Upper lobe of left lung (tissue), 6 donors: Measurements from ENCODE around the gene EFNA5. TPM values are rescaled to one million over a fixed set of nuclear protein-coding genes. Genes with fewer than 3 reads are reported as not detected.

ENCODE experiments used
- ATAC-seq, 2 donors: fragments of 200-7000 bp; cut with Tn5 transposase; one replicate each; pipeline ENCODE4 v1.9.1; 2022; ENCODE audit warnings: mild to moderate bottlenecking in 2 of 2, moderate library complexity in 2 of 2; ENCODE audit not compliant: low FRiP score in 2 of 2
- DNase-seq, 2 donors: peaks; one replicate each; pipeline ENCODE4 v3.0.0-alpha.2; 2019 to 2020
- H3K27ac ChIP-seq, 4 donors: fragments of 200-600 bp; sonication (generic); one replicate each; pipeline ENCODE4 v1.5.1; 2016 to 2019
- H3K27me3 ChIP-seq, 4 donors: fragments of 200-600 bp; sonication (generic); one replicate each; pipeline ENCODE4 v1.5.1; 2017 to 2019
- H3K36me3 ChIP-seq, 4 donors: fragments of 200-600 bp; sonication (generic); one replicate each; pipeline ENCODE4 v1.5.1; 2016 to 2019
- H3K4me1 ChIP-seq, 4 donors: fragments of 200-600 bp; sonication (generic); one replicate each; pipeline ENCODE4 v1.5.1; 2018 to 2019
- H3K4me3 ChIP-seq, 4 donors: fragments of 200-600 bp; sonication (generic); one replicate each; pipeline ENCODE4 v1.5.1; 2017 to 2019; ENCODE audit warnings: mild to moderate bottlenecking in 2 of 4, moderate library complexity in 1 of 4
- H3K9me3 ChIP-seq, 4 donors: fragments of 200-600 bp; sonication (generic); one replicate each; pipeline ENCODE4 v1.5.1; 2018 to 2019
- EP300 ChIP-seq, 4 donors: sonication (generic); formaldehyde crosslinking; IDR thresholded peaks; one replicate each; pipeline ENCODE4 v1.5.1; 2017; ENCODE audit warnings: antibody characterized with exemption in 4 of 4, control low read depth in 2 of 4
- POLR2A ChIP-seq, 4 donors: fragments of 450-650 bp; IDR thresholded peaks; one replicate each; pipeline ENCODE4 v1.5.1; 2016 to 2017; ENCODE audit warnings: antibody characterized with exemption in 4 of 4, mild to moderate bottlenecking in 2 of 4
- POLR2AphosphoS5 ChIP-seq, 2 donors: sonication (generic); formaldehyde crosslinking; IDR thresholded peaks; one replicate each; pipeline ENCODE4 v1.5.1; 2017; ENCODE audit warnings: antibody characterized with exemption in 2 of 2
- WGBS, 2 donors: methylation state at CpG; one replicate each; pipeline ENCODE4 v1.1.5; 2017 to 2018; 5-methylcytosine and 5-hydroxymethylcytosine counted together
- total RNA-seq, 6 donors: library from RNA; depleted of rRNA in 4 of 6; stranded (reverse); fragments of >200 nt in 4 of 6; gene quantifications; one replicate each; pipeline versions ENCODE4 v1.1.0 to v1.2.1, GENCODE V29; 2016 to 2021
- TF ChIP-seq, protein P1 (sequence below), 6 experiments: fragments of 450-650 bp in 4 of 6; fragments of 200-600 bp in 2 of 6; sonication (generic) in 2 of 6; IDR thresholded peaks; one replicate each; pipeline ENCODE4 v1.5.1; 2016 to 2019; ENCODE audit warnings: antibody characterized with exemption in 6 of 6
- donor health status: DM: no; HTN: no; CAD: no; lungs with moderate emphysema.
- donor health status: DM: no; HTN: yes; CAD: no; lungs with severe emphysema.

The EFNA5 gene
- total RNA-seq, 6 donors from 2014 or later: 4.1 to 41.9 (median 7.3) TPM

DNA sequence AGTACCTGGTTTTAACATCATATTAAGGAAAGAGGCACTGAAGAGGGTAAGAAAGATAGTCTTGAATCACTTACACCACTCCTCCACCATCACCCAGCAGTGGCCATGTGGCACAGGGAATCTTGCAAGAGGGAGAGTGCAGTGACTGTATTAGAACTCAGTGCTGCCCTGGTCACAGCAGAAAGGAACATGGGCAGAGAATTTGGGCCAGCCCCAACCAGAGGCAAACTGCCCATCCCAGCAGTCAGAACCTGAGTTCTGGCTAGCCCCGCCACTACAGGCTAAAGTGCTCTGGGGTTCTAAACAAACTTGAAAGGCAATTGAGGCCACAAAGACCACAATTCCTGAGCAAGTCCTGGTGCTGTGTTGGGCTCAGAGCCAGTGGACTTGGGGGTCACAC, 16.7 kb upstream of the EFNA5 start:
- DNase-seq: no peak
- no peak for TF ChIP-seq POLR2A (IDR thresholded peaks at IDR 0.05)
- Histone ChIP-seq H3K27me3 (no peaks in the 10 kb centered on the region), H3K27ac (no peak overlapping the region), H3K36me3 (no peaks in the 10 kb centered on the region), H3K4me1 (no peaks in the 10 kb centered on the region), H3K4me3 (no peak overlapping the region), H3K9me3 (peaks cover 0 to 6% (median 2%) of the 10 kb centered on the region in 4 donors)
- WGBS, 2 donors: 94% methylated on average over 1 of the region's 1 CpG; no CpG with 5 or more reads in 1 of the 2 donors
- no peak for ATAC-seq

DNA sequence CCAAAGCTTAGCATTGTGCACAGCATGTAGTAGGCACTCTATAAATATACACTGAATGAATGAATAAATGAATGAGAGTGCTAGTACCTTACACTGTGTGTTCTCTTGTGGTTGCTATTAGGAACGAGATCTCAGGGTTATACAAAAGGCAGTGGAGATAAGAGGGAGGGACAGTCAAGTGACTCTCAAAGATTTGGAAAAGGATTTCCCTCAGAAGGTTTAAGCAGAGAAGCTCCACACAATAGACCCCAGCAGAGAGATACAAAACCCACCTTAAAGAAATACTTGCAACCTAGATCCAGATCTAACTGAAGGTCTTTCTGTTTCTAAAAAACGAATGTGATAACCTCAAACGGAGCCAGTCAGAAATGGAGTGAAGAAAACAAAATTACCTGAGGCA, 11.8 kb upstream of the EFNA5 start:
- TF ChIP-seq, protein P1, sequence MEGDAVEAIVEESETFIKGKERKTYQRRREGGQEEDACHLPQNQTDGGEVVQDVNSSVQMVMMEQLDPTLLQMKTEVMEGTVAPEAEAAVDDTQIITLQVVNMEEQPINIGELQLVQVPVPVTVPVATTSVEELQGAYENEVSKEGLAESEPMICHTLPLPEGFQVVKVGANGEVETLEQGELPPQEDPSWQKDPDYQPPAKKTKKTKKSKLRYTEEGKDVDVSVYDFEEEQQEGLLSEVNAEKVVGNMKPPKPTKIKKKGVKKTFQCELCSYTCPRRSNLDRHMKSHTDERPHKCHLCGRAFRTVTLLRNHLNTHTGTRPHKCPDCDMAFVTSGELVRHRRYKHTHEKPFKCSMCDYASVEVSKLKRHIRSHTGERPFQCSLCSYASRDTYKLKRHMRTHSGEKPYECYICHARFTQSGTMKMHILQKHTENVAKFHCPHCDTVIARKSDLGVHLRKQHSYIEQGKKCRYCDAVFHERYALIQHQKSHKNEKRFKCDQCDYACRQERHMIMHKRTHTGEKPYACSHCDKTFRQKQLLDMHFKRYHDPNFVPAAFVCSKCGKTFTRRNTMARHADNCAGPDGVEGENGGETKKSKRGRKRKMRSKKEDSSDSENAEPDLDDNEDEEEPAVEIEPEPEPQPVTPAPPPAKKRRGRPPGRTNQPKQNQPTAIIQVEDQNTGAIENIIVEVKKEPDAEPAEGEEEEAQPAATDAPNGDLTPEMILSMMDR (IDR thresholded peaks at IDR 0.05): no peak
- no peak for TF ChIP-seq POLR2AphosphoS5 (IDR thresholded peaks at IDR 0.05)
- no peak for ATAC-seq

DNA sequence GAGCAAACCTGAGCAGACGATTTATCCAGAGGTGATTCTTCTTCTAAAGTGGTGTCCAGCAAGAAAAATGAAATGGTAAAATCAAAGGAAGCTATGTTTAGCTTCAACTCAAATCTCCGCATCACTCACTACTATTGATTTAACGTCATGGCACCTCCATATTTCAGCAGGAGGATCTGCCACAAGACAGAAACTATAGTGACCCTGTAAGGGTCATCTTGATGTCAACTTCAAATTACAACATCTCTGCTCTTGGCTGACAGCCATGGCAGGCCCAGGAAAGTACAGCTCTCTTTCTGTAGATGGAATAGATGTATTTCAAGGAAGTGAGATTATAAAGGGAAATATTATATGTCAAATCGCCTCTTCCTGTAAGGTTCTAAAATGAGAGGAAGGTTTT, 10.1 kb upstream of the EFNA5 start:
- no peak for ATAC-seq
- WGBS, 2 donors: 69 to 84% methylated on average over 4 of the region's 4 CpGs
- no peak for TF ChIP-seq EP300 (IDR thresholded peaks at IDR 0.05)
- no peak for TF ChIP-seq POLR2A (IDR thresholded peaks at IDR 0.05)
- TF ChIP-seq, protein P1 (IDR thresholded peaks at IDR 0.05): no peak
- no peak for TF ChIP-seq POLR2AphosphoS5 (IDR thresholded peaks at IDR 0.05)
- Histone ChIP-seq H3K36me3 (no peaks in the 10 kb centered on the region), H3K9me3 (no peaks in the 10 kb centered on the region), H3K27ac (no peak overlapping the region), H3K27me3 (no peaks in the 10 kb centered on the region), H3K4me1 (no peaks in the 10 kb centered on the region), H3K4me3 (no peak overlapping the region)
- DNase-seq: no peak

More for the DNA sequence above, 11.8 kb upstream of the EFNA5 start:
- 57 to 60% methylated on average over 3 of the region's 3 CpGs for WGBS, 2 donors
- Histone ChIP-seq H3K4me1 (no peaks in the 10 kb centered on the region), H3K9me3 (no peaks in the 10 kb centered on the region), H3K27ac (no peak overlapping the region), H3K4me3 (no peak overlapping the region), H3K27me3 (no peaks in the 10 kb centered on the region), H3K36me3 (no peaks in the 10 kb centered on the region)
- no peak for DNase-seq

DNA sequence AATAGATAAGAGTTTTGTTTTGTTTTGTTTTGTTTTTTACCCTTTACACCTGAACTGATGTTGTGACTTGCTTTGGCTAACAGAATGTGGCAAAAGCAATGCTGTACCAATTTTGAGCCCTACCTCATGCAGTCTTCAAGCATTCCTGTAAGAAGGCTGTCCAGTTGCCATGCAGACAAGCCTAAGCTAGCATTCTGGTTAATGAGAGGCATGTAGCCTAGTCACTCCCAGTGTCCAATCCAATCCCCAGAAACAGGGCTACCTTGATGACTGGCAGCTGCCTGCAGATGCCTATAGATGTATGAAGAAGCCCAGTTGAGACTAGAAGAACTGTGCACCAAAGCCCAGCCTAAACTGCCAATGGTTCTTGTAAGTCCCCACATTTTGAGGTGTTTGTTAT, 9.4 kb upstream of the EFNA5 start:
- no peak overlapping the region for H3K27ac ChIP-seq
- H3K9me3 ChIP-seq: no peaks in the 10 kb centered on the region
- TF ChIP-seq EP300 (IDR thresholded peaks at IDR 0.05) (no peak), POLR2AphosphoS5 (IDR thresholded peaks at IDR 0.05) (no peak), POLR2A (IDR thresholded peaks at IDR 0.05) (no peak)
- TF ChIP-seq, protein P1 (IDR thresholded peaks at IDR 0.05): no peak
- H3K27me3 ChIP-seq: no peaks in the 10 kb centered on the region
- ATAC-seq: no peak
- no peak for DNase-seq
- H3K4me3 ChIP-seq: no peak overlapping the region
- no peaks in the 10 kb centered on the region for H3K4me1 ChIP-seq
- no peaks in the 10 kb centered on the region for H3K36me3 ChIP-seq

DNA sequence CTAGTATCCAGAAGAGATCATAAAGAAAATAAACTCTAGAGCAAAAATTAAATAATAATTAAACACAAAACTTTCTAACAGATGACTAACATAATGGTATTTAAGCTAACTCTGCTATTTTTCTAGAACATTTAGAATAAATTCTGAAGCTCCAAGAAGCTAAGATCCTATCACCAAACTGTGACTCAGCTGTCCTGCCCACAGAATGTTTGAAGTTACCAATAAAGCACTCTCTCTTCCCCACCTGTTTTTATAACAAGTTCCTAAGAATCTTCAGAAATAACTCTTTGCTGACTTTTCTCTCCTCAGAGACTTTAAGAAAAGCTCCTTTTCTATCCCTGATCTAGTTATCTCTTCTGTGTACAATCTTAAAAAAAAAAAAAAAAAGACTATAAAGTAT, 6.0 kb upstream of the EFNA5 start:
- H3K4me3 ChIP-seq: no peak overlapping the region
- no peak for ATAC-seq
- peaks cover 0 to 9% (median 4%) of the 10 kb centered on the region in 4 donors for H3K27me3 ChIP-seq
- no peaks in the 10 kb centered on the region for H3K36me3 ChIP-seq
- DNase-seq: no peak
- H3K9me3 ChIP-seq: no peaks in the 10 kb centered on the region
- H3K27ac ChIP-seq: no peak overlapping the region
- peaks cover 14 to 20% (median 15%) of the 10 kb centered on the region in 4 donors for H3K4me1 ChIP-seq
- TF ChIP-seq POLR2A (IDR thresholded peaks at IDR 0.05): no peak
- no peak for TF ChIP-seq EP300 (IDR thresholded peaks at IDR 0.05)
- TF ChIP-seq, protein P1 (IDR thresholded peaks at IDR 0.05): no peak
- TF ChIP-seq POLR2AphosphoS5 (IDR thresholded peaks at IDR 0.05): no peak
